Osteoblast (primary cell): Measurements from ENCODE around the gene SEPTIN8. TPM values are rescaled to one million over a fixed set of nuclear protein-coding genes. Genes with fewer than 3 reads are reported as not detected.

ENCODE experiments used
- DNase-seq: peaks from one replicate; pipeline ENCODE4 v3.0.0; 2011; ENCODE audit warnings: low spot score, mixed read lengths; ENCODE audit not compliant: insufficient read length; ENCODE audit errors: missing footprints
- H2AFZ ChIP-seq: 2 replicates; pipeline ENCODE4 v1.6.0; 2011; ENCODE audit warnings: mild to moderate bottlenecking, low read length
- H3K27ac ChIP-seq: 2 replicates; pipeline ENCODE4 v1.5.1; 2011; ENCODE audit warnings: mild to moderate bottlenecking, low read depth, low read length, moderate library complexity
- H3K27me3 ChIP-seq: 2 replicates; pipeline ENCODE4 v1.6.0; 2012; ENCODE audit warnings: mild to moderate bottlenecking, control low read depth, inconsistent platforms, low read length, moderate library complexity; ENCODE audit not compliant: insufficient read depth
- H3K36me3 ChIP-seq: 2 replicates; pipeline ENCODE4 v1.5.1; 2011; ENCODE audit warnings: mild to moderate bottlenecking, low read length, control low read depth, moderate library complexity; ENCODE audit not compliant: insufficient read depth
- H3K4me1 ChIP-seq: 2 replicates; pipeline ENCODE4 v1.5.1; 2011; ENCODE audit warnings: mild to moderate bottlenecking, low read length, control low read depth, moderate library complexity; ENCODE audit not compliant: insufficient read depth
- H3K4me2 ChIP-seq: 2 replicates; pipeline ENCODE4 v1.6.0; 2011; ENCODE audit warnings: mild to moderate bottlenecking, low read length; ENCODE audit not compliant: insufficient read depth
- H3K4me3 ChIP-seq: fragments of 200-600 bp; sonication (generic); 3 replicates; pipeline ENCODE4 v1.5.1; 2012; ENCODE audit warnings: mild to moderate bottlenecking, low read length, inconsistent platforms; ENCODE audit not compliant: insufficient read depth
- H3K79me2 ChIP-seq: 2 replicates; pipeline ENCODE4 v1.6.0; 2012; ENCODE audit warnings: mild to moderate bottlenecking, low read length, control low read depth, inconsistent platforms; ENCODE audit not compliant: insufficient read depth
- H3K9me3 ChIP-seq: 2 replicates; pipeline ENCODE4 v1.5.1; 2011; ENCODE audit warnings: low read depth, low read length, control low read depth
- H4K20me1 ChIP-seq: 2 replicates; pipeline ENCODE4 v1.6.0; 2012; ENCODE audit warnings: mild to moderate bottlenecking, low read length, control low read depth; ENCODE audit not compliant: insufficient read depth
- CTCF ChIP-seq: IDR thresholded peaks from 2 replicates; pipeline ENCODE4 v1.5.1; 2011; ENCODE audit warnings: mild to moderate bottlenecking, low read depth, low read length, moderate library complexity; ENCODE audit errors: extremely low read depth
- total RNA-seq: library from RNA; depleted of rRNA; stranded (reverse); fragments of >200 nt; gene quantifications from 2 replicates; pipeline ENCODE4 v1.2.3, GENCODE V29; 2012

SEPTIN8 gene
- total RNA-seq, 1 donor, result 33.7 TPM

- TF ChIP-seq CTCF, result no peak
Measured at GRCh38 chr5:132736853-132737833, 39.9 kb downstream of the SEPTIN8 start, which contains the start of gene KIF3A. KIF3A (minus strand) TSS chr5:132737546; CDS start chr5:132737419, 127 bp downstream.

GRCh38 chr5:132734687-132735086 lies 42.4 kb downstream of the SEPTIN8 start:
- Histone ChIP-seq H3K27ac (no peak overlapping the region), H3K4me2 (no peak overlapping the region), H4K20me1 (peaks cover 5% of the 10 kb centered on the region), H3K9me3 (no peaks in the 10 kb centered on the region), H3K79me2 (peaks cover 18% of the 10 kb centered on the region), H3K27me3 (no peaks in the 10 kb centered on the region), H3K4me1 (peaks cover 12% of the 10 kb centered on the region), H2AFZ (no peak overlapping the region), H3K36me3 (peaks cover 4% of the 10 kb centered on the region), H3K4me3 (no peak overlapping the region)
- DNase-seq, result peak; percentile 46
- TF ChIP-seq CTCF, result no peak

More at GRCh38 chr5:132736853-132737833, 39.9 kb downstream of the SEPTIN8 start, which contains the start of gene KIF3A:
- Histone ChIP-seq H3K36me3 (peaks cover 4% of the 10 kb centered on the region), H3K4me3 (peak within 1 kb of the TSS; percentile 95), H4K20me1 (peaks cover 5% of the 10 kb centered on the region), H2AFZ (peak within 1 kb of the TSS; percentile 94), H3K4me2 (peak within 1 kb of the TSS; percentile 93), H3K27ac (peak within 1 kb of the TSS; percentile 40), H3K27me3 (peaks cover 10% of the 10 kb centered on the region), H3K4me1 (peaks cover 12% of the 10 kb centered on the region), H3K9me3 (no peaks in the 10 kb centered on the region), H3K79me2 (peaks cover 18% of the 10 kb centered on the region)
- DNase-seq, result peak; percentile 100

GRCh38 chr5:132733499-132734148 lies 43.4 kb downstream of the SEPTIN8 start:
- Histone ChIP-seq H3K27me3 (no peaks in the 10 kb centered on the region), H3K9me3 (no peaks in the 10 kb centered on the region), H3K36me3 (peaks cover 4% of the 10 kb centered on the region), H3K27ac (no peak overlapping the region), H2AFZ (no peak overlapping the region), H4K20me1 (peaks cover 5% of the 10 kb centered on the region), H3K4me2 (no peak overlapping the region), H3K4me3 (no peak overlapping the region), H3K79me2 (peaks cover 18% of the 10 kb centered on the region), H3K4me1 (peaks cover 12% of the 10 kb centered on the region)
- no peak for TF ChIP-seq CTCF
- DNase-seq, result no peak
